GM13976 (cell line): ENCODE data around the gene DCLRE1A.
A peak's percentile ranks its signal among the peaks of the same experiment; 100 is the strongest.

Experiments
- DNase-seq: peaks from one replicate; pipeline ENCODE4 v3.0.0; 2012; ENCODE audit warnings: low spot score
- CTCF ChIP-seq: IDR thresholded peaks from 2 replicates; pipeline ENCODE4 v1.5.1; 2012; ENCODE audit warnings: borderline replicate concordance, mild to moderate bottlenecking; ENCODE audit not compliant: insufficient read depth; ENCODE audit errors: extremely low read depth, missing control alignments, control extremely low read depth
- in situ Hi-C: fragments of 300-500 bp; cut with MboI; formaldehyde crosslinking; loops from one replicate; pipeline ENCODE4 v1.12.0; 2022; ENCODE audit warnings: low sequenced_read_pairs, mixed read lengths, inconsistent platforms; ENCODE audit not compliant: unreplicated experiment

DCLRE1A gene

GRCh38 chr10:113854013-113854760 is at the start of gene DCLRE1A, which contains the start of gene NHLRC2:
Gene DCLRE1A (minus strand): TSS chr10:113854082. CDS start chr10:113853182, 900 bp downstream.
Gene NHLRC2 (plus strand): TSS chr10:113854661. CDS start chr10:113854873, 212 bp downstream.
- TF ChIP-seq CTCF: no peak
- in situ Hi-C loops: no loop called here
- DNase-seq: peak; percentile 71

- no peak for TF ChIP-seq CTCF
- DNase-seq: no peak
- in situ Hi-C loops: no loop called here
These were observed 46.2 kb upstream of the DCLRE1A start for GRCh38 chr10:113899952-113900598.

- in situ Hi-C loops: no loop called here
- no peak for TF ChIP-seq CTCF
- no peak for DNase-seq
These were observed 44.1 kb upstream of the DCLRE1A start for GRCh38 chr10:113897693-113898618.

- in situ Hi-C loops: no loop called here
- DNase-seq: no peak
- no peak for TF ChIP-seq CTCF
These were observed 41.1 kb upstream of the DCLRE1A start for GRCh38 chr10:113895018-113895417.

GRCh38 chr10:113894581-113894980 is 40.7 kb upstream of the DCLRE1A start:
- TF ChIP-seq CTCF: no peak
- DNase-seq: no peak
- in situ Hi-C loops: no loop called here

GRCh38 chr10:113893570-113893969 is 39.7 kb upstream of the DCLRE1A start:
- no peak for TF ChIP-seq CTCF
- in situ Hi-C loops: no loop called here
- DNase-seq: no peak
